ENCODE results near the gene HHATL.

HHATL gene

GRCh38 chr3:42683875-42684598 lies 18.6 kb downstream of the HHATL start:
- peak; percentile 85 to 91 for DNase-seq

GRCh38 chr3:42682301-42683070 lies 20.1 kb downstream of the HHATL start:
- DNase-seq, result no peak

GRCh38 chr3:42681361-42682038 lies 21.1 kb downstream of the HHATL start:
- DNase-seq, result no peak

- DNase-seq, result no peak
These were observed 21.8 kb downstream of the HHATL start for GRCh38 chr3:42680806-42681205.

- DNase-seq, result peak; percentile 66 to 78
These were observed 22.3 kb downstream of the HHATL start for GRCh38 chr3:42680271-42680670.

GRCh38 chr3:42678447-42678846 lies 24.2 kb downstream of the HHATL start:
- no peak for DNase-seq

- DNase-seq, result no peak
These were observed 26.7 kb downstream of the HHATL start for GRCh38 chr3:42675909-42676308.

- no peak for DNase-seq
These were observed 28.5 kb downstream of the HHATL start for GRCh38 chr3:42674146-42674545.

- no peak for DNase-seq
These were observed 29.5 kb downstream of the HHATL start for GRCh38 chr3:42673082-42673481.

- peak; percentile 81 to 94 for DNase-seq
These were observed 30.1 kb downstream of the HHATL start for GRCh38 chr3:42672515-42672914.

- DNase-seq, result no peak
These were observed 31.9 kb downstream of the HHATL start for GRCh38 chr3:42670670-42671069.

GRCh38 chr3:42670051-42670576 lies 32.5 kb downstream of the HHATL start:
- DNase-seq, result no peak

GRCh38 chr3:42668793-42669217 lies 33.8 kb downstream of the HHATL start:
- DNase-seq, result no peak

- DNase-seq, result no peak
These were observed 34.2 kb downstream of the HHATL start for GRCh38 chr3:42668413-42668760.

- DNase-seq, result no peak
These were observed 34.8 kb downstream of the HHATL start for GRCh38 chr3:42667523-42668412.

GRCh38 chr3:42667096-42667522 lies 35.5 kb downstream of the HHATL start:
- DNase-seq, result no peak

- DNase-seq, result no peak
These were observed 36.0 kb downstream of the HHATL start for GRCh38 chr3:42666577-42666998.

GRCh38 chr3:42666022-42666421 lies 36.6 kb downstream of the HHATL start:
- no peak for DNase-seq

GRCh38 chr3:42665050-42665878 lies 37.3 kb downstream of the HHATL start:
- DNase-seq, result no peak

- DNase-seq, result no peak
These were observed 38.2 kb downstream of the HHATL start for GRCh38 chr3:42664438-42664803.
